Left lung (tissue), 10 donors: Measurements from ENCODE around the gene NKX2-1. TPM values are rescaled to one million over a fixed set of nuclear protein-coding genes. Genes with fewer than 3 reads are reported as not detected.

Source experiments
- ATAC-seq: fragments of 200-7000 bp; cut with Tn5 transposase; one replicate; pipeline ENCODE4 v1.9.1; 2020; ENCODE audit warnings: moderate library complexity
- DNase-seq, 4 donors: peaks; one replicate each; pipeline ENCODE4 v3.0.0-alpha.2; 2013 to 2020
- H3K27ac ChIP-seq, 2 donors: fragments of 200-600 bp; sonication (generic) in 1 of 2; one replicate each; pipeline versions ENCODE4 v1.5.0 to v1.8.0; 2020 to 2021
- H3K27me3 ChIP-seq, 2 donors: fragments of 200-600 bp; sonication (generic) in 1 of 2; one replicate each; pipeline versions ENCODE4 v1.5.0 to v1.8.0; 2020 to 2021
- H3K36me3 ChIP-seq, 2 donors: fragments of 200-600 bp; sonication (generic) in 1 of 2; one replicate each; pipeline versions ENCODE4 v1.5.0 to v1.8.0; 2020 to 2021
- H3K4me1 ChIP-seq, 2 donors: fragments of 200-600 bp; one replicate each; pipeline ENCODE4 v1.8.0; 2021
- H3K4me3 ChIP-seq, 2 donors: fragments of 200-600 bp; sonication (generic) in 1 of 2; one replicate each; pipeline versions ENCODE4 v1.5.0 to v1.8.0; 2020 to 2021; ENCODE audit warnings: mild to moderate bottlenecking in 1 of 2
- H3K9me3 ChIP-seq, 2 donors: fragments of 200-600 bp; sonication (generic) in 1 of 2; one replicate each; pipeline versions ENCODE4 v1.5.0 to v1.8.0; 2020 to 2021
- intact Hi-C, 2 donors: fragments of 100-400 bp; cut with DNase I; formaldehyde crosslinking; loops; one replicate each; pipeline versions ENCODE4 v1.11.2 to v1.14.2; 2022
- polyA plus RNA-seq, 6 donors: library from polyadenylated mRNA; unstranded; fragments of 120-200 nt; gene quantifications; one replicate each; pipeline ENCODE4 v1.2.1, GENCODE V29; 2013; ENCODE audit not compliant: insufficient read length in 6 of 6
- total RNA-seq, 2 donors: library from RNA; stranded (reverse); fragmentation: NEBNext Ultra II Directional; extraction: Animal tissue kit (Norgen Biotek cat#: 25700); gene quantifications; one replicate each; pipeline ENCODE4 v1.2.1, GENCODE V29; 2021
- TF ChIP-seq, protein P1 (sequence below), 2 donors: fragments of 200-600 bp; sonication (generic) in 1 of 2; IDR thresholded peaks; one replicate each; pipeline versions ENCODE4 v1.5.0 to v1.8.0; 2021; ENCODE audit warnings: antibody characterized with exemption in 2 of 2
- donor health status: DM: no; HTN: yes; CAD: no.
- donor health status: DM: no; HTN: no; CAD: no.

NKX2-1 gene
- total and polyA plus RNA-seq, 8 donors, result 103 to 251 (median 140) TPM

DNA sequence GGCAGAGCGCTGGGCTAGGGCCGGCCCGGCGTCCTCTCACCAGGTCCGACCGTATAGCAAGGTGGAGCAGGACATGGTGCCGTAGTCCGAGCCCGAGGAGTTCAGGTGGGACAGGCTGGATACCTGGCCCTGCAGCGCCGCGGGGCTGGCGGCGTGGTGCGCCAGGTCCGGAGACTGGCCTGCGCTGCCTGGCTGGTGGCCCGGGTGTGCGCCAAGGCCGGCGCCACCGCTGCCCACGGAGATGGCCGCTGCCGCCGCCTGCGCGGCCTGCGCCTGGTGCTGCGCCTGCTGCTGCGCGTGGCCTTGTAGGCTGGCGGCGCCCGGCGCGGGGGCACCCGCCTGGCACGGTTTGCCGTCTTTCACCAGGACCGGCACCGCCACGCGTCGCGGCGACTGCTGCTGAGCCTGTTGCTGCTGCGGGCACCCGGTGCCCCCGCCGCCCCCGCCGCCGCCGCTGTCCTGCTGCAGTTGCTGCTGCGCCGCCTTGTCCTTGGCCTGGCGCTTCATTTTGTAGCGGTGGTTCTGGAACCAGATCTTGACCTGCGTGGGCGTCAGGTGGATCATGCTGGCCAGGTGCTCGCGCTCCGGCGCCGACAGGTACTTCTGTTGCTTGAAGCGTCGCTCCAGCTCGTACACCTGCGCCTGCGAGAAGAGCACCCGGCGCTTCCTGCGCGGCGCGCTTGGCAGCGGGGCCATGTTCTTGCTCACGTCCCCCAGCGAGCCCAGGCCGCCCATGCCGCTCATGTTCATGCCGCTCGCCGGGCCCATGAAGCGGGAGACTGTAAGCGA lies 2.6 kb downstream of the NKX2-1 start:
- DNase-seq (peak in 1 of 4 donors; percentile 79), ATAC-seq (peak; percentile 0)
- TF ChIP-seq, protein P1, sequence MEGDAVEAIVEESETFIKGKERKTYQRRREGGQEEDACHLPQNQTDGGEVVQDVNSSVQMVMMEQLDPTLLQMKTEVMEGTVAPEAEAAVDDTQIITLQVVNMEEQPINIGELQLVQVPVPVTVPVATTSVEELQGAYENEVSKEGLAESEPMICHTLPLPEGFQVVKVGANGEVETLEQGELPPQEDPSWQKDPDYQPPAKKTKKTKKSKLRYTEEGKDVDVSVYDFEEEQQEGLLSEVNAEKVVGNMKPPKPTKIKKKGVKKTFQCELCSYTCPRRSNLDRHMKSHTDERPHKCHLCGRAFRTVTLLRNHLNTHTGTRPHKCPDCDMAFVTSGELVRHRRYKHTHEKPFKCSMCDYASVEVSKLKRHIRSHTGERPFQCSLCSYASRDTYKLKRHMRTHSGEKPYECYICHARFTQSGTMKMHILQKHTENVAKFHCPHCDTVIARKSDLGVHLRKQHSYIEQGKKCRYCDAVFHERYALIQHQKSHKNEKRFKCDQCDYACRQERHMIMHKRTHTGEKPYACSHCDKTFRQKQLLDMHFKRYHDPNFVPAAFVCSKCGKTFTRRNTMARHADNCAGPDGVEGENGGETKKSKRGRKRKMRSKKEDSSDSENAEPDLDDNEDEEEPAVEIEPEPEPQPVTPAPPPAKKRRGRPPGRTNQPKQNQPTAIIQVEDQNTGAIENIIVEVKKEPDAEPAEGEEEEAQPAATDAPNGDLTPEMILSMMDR (IDR thresholded peaks at IDR 0.05), result no peak
- Histone ChIP-seq H3K4me1 (peaks cover 6 to 19% of the 10 kb centered on the region in 2 donors), H3K27me3 (peaks cover 95 to 100% of the 10 kb centered on the region in 2 donors), H3K36me3 (no peaks in the 10 kb centered on the region), H3K27ac (peak overlapping the region; percentile 78 to 94), H3K4me3 (peak overlapping the region; percentile 32 to 38), H3K9me3 (no peaks in the 10 kb centered on the region)
- intact Hi-C loops, result no loop called here

DNA sequence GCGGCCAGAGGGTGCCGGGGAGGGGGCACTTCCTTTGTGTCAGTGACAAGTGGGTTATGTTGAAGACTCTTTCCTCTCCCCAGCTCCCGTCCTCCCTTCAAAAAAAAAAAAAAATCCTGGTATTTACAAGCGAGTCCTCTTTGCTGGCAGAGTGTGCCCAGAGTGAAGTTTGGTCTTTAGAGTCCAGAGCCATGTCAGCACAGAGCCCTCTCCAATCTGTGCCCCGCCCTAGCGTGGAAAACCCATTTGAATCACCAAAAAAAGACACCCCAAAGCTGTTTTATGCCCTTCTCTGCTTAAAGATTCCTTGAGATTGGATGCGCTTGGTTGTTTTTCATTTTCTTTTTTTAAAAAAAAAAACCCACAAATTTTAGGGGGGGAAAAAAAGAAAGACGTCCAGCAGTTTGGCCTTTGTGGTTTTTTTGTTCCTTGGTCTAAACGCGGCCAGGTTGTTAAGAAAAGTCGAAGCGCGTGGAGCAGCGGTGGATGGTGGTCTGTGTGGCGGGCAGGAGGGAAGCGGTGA lies 3.3 kb downstream of the NKX2-1 start:
- Histone ChIP-seq H3K9me3 (no peaks in the 10 kb centered on the region), H3K27ac (peak overlapping the region; percentile 78 to 94), H3K4me1 (peaks cover 6 to 19% of the 10 kb centered on the region in 2 donors), H3K36me3 (no peaks in the 10 kb centered on the region), H3K27me3 (peaks cover 95 to 100% of the 10 kb centered on the region in 2 donors), H3K4me3 (peak overlapping the region; percentile 32 to 38)
- DNase-seq (peak in 1 of 4 donors; percentile 49), ATAC-seq (no peak)
- TF ChIP-seq, protein P1 (IDR thresholded peaks at IDR 0.05), result no peak
- intact Hi-C loops, result no loop called here

DNA sequence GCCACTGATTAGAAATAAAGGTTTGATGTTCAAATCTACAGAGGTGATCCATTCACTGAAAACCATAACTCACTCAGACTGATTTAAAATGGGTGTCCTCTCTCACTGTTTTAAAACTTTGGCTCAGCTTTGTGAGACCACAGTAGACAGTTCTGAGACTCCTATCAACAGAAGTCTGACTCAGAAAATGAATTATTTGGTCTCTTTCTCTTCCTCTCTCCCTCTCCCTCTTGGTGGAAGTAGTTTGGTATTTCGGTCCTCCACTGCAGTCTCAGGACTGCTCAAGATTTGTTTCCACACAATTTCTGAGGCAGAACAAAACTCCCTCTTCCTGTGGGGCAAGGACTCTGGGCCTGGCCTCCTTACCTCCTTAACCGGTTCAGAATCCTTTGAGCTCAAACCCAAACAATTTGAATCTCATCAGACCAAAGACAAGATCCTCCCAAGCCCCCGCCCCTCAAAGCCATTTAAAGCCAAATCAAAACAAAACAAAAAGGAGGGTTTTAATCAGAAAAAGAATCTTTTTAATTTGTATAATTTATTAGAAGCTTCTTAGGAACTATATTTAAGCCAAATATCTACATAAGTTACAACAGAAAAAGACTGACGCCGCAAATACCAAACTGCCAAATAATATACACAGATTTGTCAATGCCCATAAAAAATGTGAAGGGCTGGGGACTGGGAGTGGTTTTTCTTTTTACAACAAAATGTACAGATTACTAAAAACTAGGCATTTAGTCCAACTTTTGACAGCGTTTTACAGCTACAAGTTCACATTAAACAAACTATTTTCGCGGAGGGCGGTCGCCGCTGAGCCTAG lies 3.9 kb downstream of the NKX2-1 start:
- H3K27me3 ChIP-seq, result peaks cover 93 to 98% of the 10 kb centered on the region in 2 donors
- intact Hi-C loops, result no loop called here
- no peaks in the 10 kb centered on the region for H3K36me3 ChIP-seq
- ATAC-seq, result no peak
- no peak for DNase-seq
- peak overlapping the region; percentile 32 to 38 for H3K4me3 ChIP-seq
- no peaks in the 10 kb centered on the region for H3K9me3 ChIP-seq
- peaks cover 4 to 17% of the 10 kb centered on the region in 2 donors for H3K4me1 ChIP-seq
- peak overlapping the region; percentile 78 to 94 for H3K27ac ChIP-seq
- TF ChIP-seq, protein P1 (IDR thresholded peaks at IDR 0.05), result no peak

DNA sequence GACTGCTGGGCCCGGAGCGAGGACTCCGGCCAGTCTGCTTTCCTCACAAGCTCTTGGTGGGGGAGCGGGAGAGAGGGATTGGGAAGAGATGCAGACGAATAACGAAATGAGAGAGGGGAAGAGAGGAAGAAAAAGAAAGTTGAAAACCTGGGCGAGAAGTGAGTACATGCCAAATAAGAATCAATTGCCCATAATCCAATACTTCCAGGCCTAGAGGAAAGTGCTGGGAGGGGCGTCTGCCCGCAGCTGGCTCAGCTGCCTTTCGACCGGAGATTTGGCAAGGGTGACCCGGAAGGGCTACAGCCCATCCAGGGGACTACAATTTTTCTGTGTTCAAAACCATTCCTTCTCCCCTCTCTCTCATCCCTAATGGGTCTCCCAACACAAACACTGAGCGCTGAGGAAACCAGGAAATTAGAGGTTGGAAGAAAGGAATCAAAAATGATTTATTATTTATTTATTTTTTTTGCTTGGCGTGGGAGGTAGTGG lies 4.9 kb downstream of the NKX2-1 start:
- TF ChIP-seq, protein P1 (IDR thresholded peaks at IDR 0.05), result no peak
- ATAC-seq (no peak), DNase-seq (no peak)
- Histone ChIP-seq H3K4me1 (peaks cover 0 to 11% of the 10 kb centered on the region in 2 donors), H3K9me3 (no peaks in the 10 kb centered on the region), H3K4me3 (peak overlapping the region; percentile 32 to 38), H3K36me3 (no peaks in the 10 kb centered on the region), H3K27me3 (peaks cover 95 to 98% of the 10 kb centered on the region in 2 donors), H3K27ac (peak overlapping the region; percentile 78 to 94)
- intact Hi-C loops, result no loop called here
